Measurements from ENCODE around the gene BLTP1.
A peak's percentile ranks its signal among the peaks of the same experiment; 100 is the strongest.

Gene BLTP1

DNA sequence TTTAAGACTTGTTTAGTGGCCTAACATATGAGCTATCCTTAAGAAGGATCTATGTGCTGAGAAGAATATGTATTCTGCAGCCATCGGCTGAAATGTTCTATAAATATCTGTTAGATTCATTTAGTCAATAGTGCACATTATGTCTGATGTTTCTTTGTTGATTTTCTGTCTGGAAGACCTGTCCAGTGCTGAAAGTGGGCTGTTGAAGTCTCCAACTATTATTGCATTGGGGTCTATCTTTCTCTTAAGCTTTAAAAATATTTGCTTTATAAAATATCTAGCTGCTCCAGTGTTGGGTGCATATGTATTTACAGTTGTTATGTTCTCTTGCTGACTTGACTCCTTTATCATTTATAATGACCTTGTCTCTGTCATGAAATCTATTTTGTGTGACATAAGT is 9.4 kb upstream of the BLTP1 start:
- H3K4me1 ChIP-seq (ENCODE audit: low read length), result no peaks in the 10 kb centered on the region
- H2AFZ ChIP-seq (ENCODE audit: low read length), result no peak overlapping the region
- H3K4me3 ChIP-seq (ENCODE audit: low read length), result no peak overlapping the region
- H3K9ac ChIP-seq (ENCODE audit: low read length), result no peak overlapping the region
- H3K9me2 ChIP-seq (replicated peaks; ENCODE audit: insufficient read depth, low read length), result no peaks in the 10 kb centered on the region
- no peaks in the 10 kb centered on the region for H4K20me1 ChIP-seq (ENCODE audit: insufficient read depth, low read length)
- TF ChIP-seq EZH2 (optimal IDR thresholded peaks at IDR 0.05; ENCODE audit: low read depth, low read length) (no peak), EZH2phosphoT487 (IDR thresholded peaks at IDR 0.05; ENCODE audit: low read length) (no peak)
- TF ChIP-seq, protein P1, sequence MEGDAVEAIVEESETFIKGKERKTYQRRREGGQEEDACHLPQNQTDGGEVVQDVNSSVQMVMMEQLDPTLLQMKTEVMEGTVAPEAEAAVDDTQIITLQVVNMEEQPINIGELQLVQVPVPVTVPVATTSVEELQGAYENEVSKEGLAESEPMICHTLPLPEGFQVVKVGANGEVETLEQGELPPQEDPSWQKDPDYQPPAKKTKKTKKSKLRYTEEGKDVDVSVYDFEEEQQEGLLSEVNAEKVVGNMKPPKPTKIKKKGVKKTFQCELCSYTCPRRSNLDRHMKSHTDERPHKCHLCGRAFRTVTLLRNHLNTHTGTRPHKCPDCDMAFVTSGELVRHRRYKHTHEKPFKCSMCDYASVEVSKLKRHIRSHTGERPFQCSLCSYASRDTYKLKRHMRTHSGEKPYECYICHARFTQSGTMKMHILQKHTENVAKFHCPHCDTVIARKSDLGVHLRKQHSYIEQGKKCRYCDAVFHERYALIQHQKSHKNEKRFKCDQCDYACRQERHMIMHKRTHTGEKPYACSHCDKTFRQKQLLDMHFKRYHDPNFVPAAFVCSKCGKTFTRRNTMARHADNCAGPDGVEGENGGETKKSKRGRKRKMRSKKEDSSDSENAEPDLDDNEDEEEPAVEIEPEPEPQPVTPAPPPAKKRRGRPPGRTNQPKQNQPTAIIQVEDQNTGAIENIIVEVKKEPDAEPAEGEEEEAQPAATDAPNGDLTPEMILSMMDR (IDR thresholded peaks at IDR 0.05; ENCODE audit: low read length), result no peak
- no peak overlapping the region for H3K27ac ChIP-seq (ENCODE audit: low read length)
- no peak overlapping the region for H3K4me2 ChIP-seq (ENCODE audit: low read depth, low read length)
- H3K9me3 ChIP-seq (replicated peaks; ENCODE audit: insufficient read depth, low read length), result no peaks in the 10 kb centered on the region
- H3K79me2 ChIP-seq (ENCODE audit: low read length), result no peaks in the 10 kb centered on the region
- no peaks in the 10 kb centered on the region for H3F3A ChIP-seq (ENCODE audit: insufficient read depth, low read length)
- H3K27me3 ChIP-seq (replicated peaks; ENCODE audit: insufficient read depth, low read length), result no peaks in the 10 kb centered on the region
- H3K36me3 ChIP-seq (replicated peaks; ENCODE audit: insufficient read depth, low read length), result no peaks in the 10 kb centered on the region
- no peak for DNase-seq

DNA sequence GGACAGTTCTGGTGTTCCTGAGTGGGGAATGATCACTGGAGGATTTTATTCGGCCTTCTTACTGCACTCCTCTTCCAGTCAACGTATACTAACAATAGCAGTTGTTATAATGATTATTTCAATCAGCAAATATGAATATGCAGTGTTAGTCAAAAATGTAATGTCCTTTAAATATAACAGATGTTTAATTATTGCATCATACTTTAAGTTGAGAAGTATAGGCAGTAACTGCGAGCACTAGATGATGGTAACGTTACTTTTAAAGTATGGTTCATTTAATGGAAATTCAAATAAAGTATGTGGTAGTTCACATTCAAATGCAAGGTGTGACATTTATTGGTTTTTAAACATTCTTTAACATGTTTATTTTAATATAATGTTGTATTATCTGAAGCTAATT is 5.5 kb upstream of the BLTP1 start:
- Histone ChIP-seq H2AFZ (ENCODE audit: low read length) (no peak overlapping the region), H3K36me3 (replicated peaks; ENCODE audit: insufficient read depth, low read length) (no peaks in the 10 kb centered on the region), H3K4me1 (ENCODE audit: low read length) (peaks cover 16% of the 10 kb centered on the region), H3K9ac (ENCODE audit: low read length) (no peak overlapping the region), H3K4me3 (ENCODE audit: low read length) (no peak overlapping the region), H3K79me2 (ENCODE audit: low read length) (no peaks in the 10 kb centered on the region), H3K4me2 (ENCODE audit: low read depth, low read length) (no peak overlapping the region), H3K9me2 (replicated peaks; ENCODE audit: insufficient read depth, low read length) (no peaks in the 10 kb centered on the region), H3K27ac (ENCODE audit: low read length) (no peak overlapping the region), H3K27me3 (replicated peaks; ENCODE audit: insufficient read depth, low read length) (no peaks in the 10 kb centered on the region), H3F3A (ENCODE audit: insufficient read depth, low read length) (peaks cover 14% of the 10 kb centered on the region), H3K9me3 (replicated peaks; ENCODE audit: insufficient read depth, low read length) (no peaks in the 10 kb centered on the region), H4K20me1 (ENCODE audit: insufficient read depth, low read length) (no peaks in the 10 kb centered on the region)
- DNase-seq, result no peak
- no peak for TF ChIP-seq EZH2 (optimal IDR thresholded peaks at IDR 0.05; ENCODE audit: low read depth, low read length)
- TF ChIP-seq, protein P1 (IDR thresholded peaks at IDR 0.05; ENCODE audit: low read length), result no peak
- TF ChIP-seq EZH2phosphoT487 (IDR thresholded peaks at IDR 0.05; ENCODE audit: low read length), result no peak

DNA sequence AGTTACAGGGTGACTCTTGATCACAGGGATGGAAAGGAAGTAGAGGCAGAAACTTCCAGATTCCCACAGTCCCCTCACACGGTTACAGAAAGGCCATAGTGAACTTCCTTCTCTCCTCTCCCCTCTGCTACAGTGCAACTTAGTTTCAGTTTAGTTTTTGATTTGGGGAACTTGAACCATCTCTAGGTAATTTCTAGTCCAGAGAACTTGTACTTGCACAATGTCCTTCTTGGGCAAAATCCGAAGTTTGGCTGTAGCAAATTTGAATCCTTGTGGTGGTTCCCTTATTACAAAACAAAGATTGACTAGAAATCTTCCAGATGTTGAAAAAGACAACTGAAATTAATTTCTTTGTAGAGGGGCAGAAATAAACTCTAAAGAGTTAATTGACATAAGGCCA is 1.2 kb upstream of the BLTP1 start:
- no peaks in the 10 kb centered on the region for H3K9me2 ChIP-seq (replicated peaks; ENCODE audit: insufficient read depth, low read length)
- H3K36me3 ChIP-seq (replicated peaks; ENCODE audit: insufficient read depth, low read length), result no peaks in the 10 kb centered on the region
- H3K9me3 ChIP-seq (replicated peaks; ENCODE audit: insufficient read depth, low read length), result no peaks in the 10 kb centered on the region
- DNase-seq, result peak; percentile 39
- peaks cover 21% of the 10 kb centered on the region for H3K4me1 ChIP-seq (ENCODE audit: low read length)
- no peaks in the 10 kb centered on the region for H3K27me3 ChIP-seq (replicated peaks; ENCODE audit: insufficient read depth, low read length)
- no peaks in the 10 kb centered on the region for H4K20me1 ChIP-seq (ENCODE audit: insufficient read depth, low read length)
- peak overlapping the region; percentile 93 for H3K4me2 ChIP-seq (ENCODE audit: low read depth, low read length)
- peaks cover 15% of the 10 kb centered on the region for H3K79me2 ChIP-seq (ENCODE audit: low read length)
- H3F3A ChIP-seq (ENCODE audit: insufficient read depth, low read length), result peaks cover 25% of the 10 kb centered on the region
- peak overlapping the region; percentile 98 for H3K4me3 ChIP-seq (ENCODE audit: low read length)
- H2AFZ ChIP-seq (ENCODE audit: low read length), result peak overlapping the region; percentile 90
- peak overlapping the region; percentile 58 for H3K27ac ChIP-seq (ENCODE audit: low read length)
- peak overlapping the region; percentile 14; the same call in 1 of the 2 replicates for H3K9ac ChIP-seq (ENCODE audit: low read length)
- TF ChIP-seq EZH2 (optimal IDR thresholded peaks at IDR 0.05; ENCODE audit: low read depth, low read length) (no peak), EZH2phosphoT487 (IDR thresholded peaks at IDR 0.05; ENCODE audit: low read length) (no peak)
- TF ChIP-seq, protein P1 (IDR thresholded peaks at IDR 0.05; ENCODE audit: low read length), result no peak
